GF-D8 (cell line): ENCODE measurements around the gene SPATA6L.
"Not testable (repeated sequence)": the region's sequence is repeated elsewhere in the genome, so short reads cannot be mapped to it uniquely, and the experiment has no call there.

Experiments used
- DNase-seq: peaks from one replicate; lab custom pipeline; 2025; lab: John Stamatoyannopoulos, UW

SPATA6L gene

GRCh38 chr9:4674783-4675182 is 8.5 kb upstream of the SPATA6L start:
- DNase-seq: no peak

GRCh38 chr9:4671737-4672136 is 5.5 kb upstream of the SPATA6L start:
- no peak for DNase-seq

GRCh38 chr9:4670591-4670990 is 4.3 kb upstream of the SPATA6L start:
- DNase-seq: peak; percentile 65

GRCh38 chr9:4669890-4670289 is 3.6 kb upstream of the SPATA6L start:
- no peak for DNase-seq

GRCh38 chr9:4668604-4669003 is 2.3 kb upstream of the SPATA6L start:
- no peak for DNase-seq

GRCh38 chr9:4667681-4668080 is 1.4 kb upstream of the SPATA6L start:
- no peak for DNase-seq

- DNase-seq: no peak
Observed at GRCh38 chr9:4665357-4665756, 923 bp downstream of the SPATA6L start.

GRCh38 chr9:4663956-4664355 is 2.3 kb downstream of the SPATA6L start:
- no peak for DNase-seq

- no peak for DNase-seq
Observed at GRCh38 chr9:4662989-4663792, 3.1 kb downstream of the SPATA6L start.

- peak; percentile 46 for DNase-seq
Observed at GRCh38 chr9:4662108-4662988, 3.9 kb downstream of the SPATA6L start, which contains the start of gene PLPP6. PLPP6 (plus strand) TSS chr9:4662294; CDS start chr9:4662376, 82 bp downstream.

GRCh38 chr9:4661611-4662010 is 4.7 kb downstream of the SPATA6L start:
- peak; percentile 18 for DNase-seq

GRCh38 chr9:4661165-4661564 is 5.1 kb downstream of the SPATA6L start:
- DNase-seq: no peak

- DNase-seq: not testable (repeated sequence)
Observed at GRCh38 chr9:4660665-4661064, 5.6 kb downstream of the SPATA6L start.

- DNase-seq: no peak
Observed at GRCh38 chr9:4657426-4658159, 8.7 kb downstream of the SPATA6L start.

- no peak for DNase-seq
Observed at GRCh38 chr9:4656621-4657020, 9.7 kb downstream of the SPATA6L start.

GRCh38 chr9:4656196-4656595 is 10.1 kb downstream of the SPATA6L start:
- DNase-seq: not testable (repeated sequence)

- no peak for DNase-seq
Observed at GRCh38 chr9:4654538-4654937, 11.7 kb downstream of the SPATA6L start.

GRCh38 chr9:4654084-4654483 is 12.2 kb downstream of the SPATA6L start:
- no peak for DNase-seq

GRCh38 chr9:4642351-4642750 is 23.9 kb downstream of the SPATA6L start:
- DNase-seq: no peak

GRCh38 chr9:4640027-4640426 is 26.3 kb downstream of the SPATA6L start:
- DNase-seq: no peak

- DNase-seq: no peak
Observed at GRCh38 chr9:4639420-4639819, 26.9 kb downstream of the SPATA6L start.

GRCh38 chr9:4638968-4639367 is 27.3 kb downstream of the SPATA6L start:
- no peak for DNase-seq
